ENCODE measurements around the gene PROB1.
A peak's percentile ranks its signal among the peaks of the same experiment; 100 is the strongest.

Gene PROB1

GRCh38 chr5:139439013-139439903, 44.4 kb upstream of the PROB1 start, which contains the start of gene DNAJC18:
TSS of gene DNAJC18 (minus strand) at chr5:139439525. CDS start at chr5:139439445, 80 bp downstream.
- Histone ChIP-seq H3K4me2 (ENCODE audit: low read length, poor library complexity, severe bottlenecking) (peak within 1 kb of the TSS; percentile 64), H3K18ac (ENCODE audit: low read depth in 1 of 2, low read length in 2 of 2) (peak within 1 kb of the TSS; percentile 93 to 95), H3K14ac (ENCODE audit: low read length in 2 of 2) (peak within 1 kb of the TSS in 1 of 2 experiments; percentile 94), H2BK15ac (ENCODE audit: low read depth, poor library complexity, severe bottlenecking) (peak within 1 kb of the TSS; percentile 71), H3K9ac (ENCODE audit: low read length) (peak within 1 kb of the TSS; percentile 98), H3K4ac (ENCODE audit: low read depth in 1 of 2, low read length in 2 of 2) (peak within 1 kb of the TSS; percentile 77 to 94), H3K4me3 (ENCODE audit: insufficient read depth in 1 of 2, low read depth in 1 of 2, low read length in 2 of 2) (peak within 1 kb of the TSS; percentile 64 to 96), H4K8ac (ENCODE audit: low read length) (peak within 1 kb of the TSS; percentile 95), H3K27me3 (ENCODE audit: control insufficient read depth in 1 of 2, insufficient read depth in 1 of 2, low read length in 2 of 2) (no peaks in the 10 kb centered on the region), H3K36me3 (ENCODE audit: control insufficient read depth in 1 of 2, insufficient read depth in 2 of 2, low read depth in 1 of 2, low read length in 2 of 2) (peaks cover 4 to 15% of the 10 kb centered on the region in 2 experiments), H4K91ac (ENCODE audit: low read length) (peak within 1 kb of the TSS; percentile 97), H3K9me3 (ENCODE audit: control insufficient read depth, low read length) (no peaks in the 10 kb centered on the region), H3K23ac (ENCODE audit: low read length in 2 of 2) (peak within 1 kb of the TSS in 1 of 2 experiments; percentile 73), H3K4me1 (ENCODE audit: control insufficient read depth, insufficient read depth, low read depth, low read length) (peaks cover 18% of the 10 kb centered on the region), H2BK5ac (ENCODE audit: low read depth, low read length, poor library complexity, severe bottlenecking) (no peak within 1 kb of the TSS), H3K27ac (ENCODE audit: low read length, poor library complexity, severe bottlenecking) (peak within 1 kb of the TSS; percentile 92), H3K79me1 (replicated peaks; ENCODE audit: low read length, poor library complexity, severe bottlenecking) (no peaks in the 10 kb centered on the region), H2AK5ac (ENCODE audit: low read length, severe bottlenecking) (peak within 1 kb of the TSS; percentile 68), H2BK120ac (ENCODE audit: low read depth, low read length) (peak within 1 kb of the TSS; percentile 80), H2AFZ (ENCODE audit: low read depth, low read length) (peak within 1 kb of the TSS; percentile 59), H2BK12ac (ENCODE audit: low read length in 2 of 2) (peak within 1 kb of the TSS in 1 of 2 experiments; percentile 54)
- WGBS = 6% methylated on average over 37 of the region's 49 CpGs
- DNase-seq = peak; percentile 93

DNA sequence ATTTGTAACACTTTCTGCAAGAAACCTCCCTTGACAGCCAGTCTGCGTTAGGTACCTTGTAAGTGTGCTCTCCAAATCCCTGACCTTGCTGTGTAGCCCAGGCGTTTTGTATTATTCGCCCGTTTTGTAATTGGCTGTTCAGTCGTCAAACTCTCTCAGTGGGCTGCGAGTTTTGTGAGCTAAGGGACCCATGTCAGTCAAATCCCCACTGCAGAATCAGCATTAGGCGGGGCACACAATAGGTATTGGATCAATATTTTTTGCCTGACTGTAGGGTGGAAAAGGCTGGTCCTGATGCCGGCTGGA, 43.8 kb upstream of the PROB1 start:
- H3K23ac ChIP-seq (ENCODE audit: low read length in 2 of 2) = no peak overlapping the region
- H3K9me3 ChIP-seq (ENCODE audit: control insufficient read depth, low read length) = no peaks in the 10 kb centered on the region
- peaks cover 18% of the 10 kb centered on the region for H3K4me1 ChIP-seq (ENCODE audit: control insufficient read depth, insufficient read depth, low read depth, low read length)
- DNase-seq = no peak
- H4K91ac ChIP-seq (ENCODE audit: low read length) = no peak overlapping the region
- H3K4me3 ChIP-seq (ENCODE audit: insufficient read depth in 1 of 2, low read depth in 1 of 2, low read length in 2 of 2) = peak overlapping the region; percentile 64 to 96
- H2AK5ac ChIP-seq (ENCODE audit: low read length, severe bottlenecking) = no peak overlapping the region
- H3K27me3 ChIP-seq (ENCODE audit: control insufficient read depth in 1 of 2, insufficient read depth in 1 of 2, low read length in 2 of 2) = no peaks in the 10 kb centered on the region
- H2AFZ ChIP-seq (ENCODE audit: low read depth, low read length) = no peak overlapping the region
- H3K9ac ChIP-seq (ENCODE audit: low read length) = peak overlapping the region; percentile 98
- no peak overlapping the region for H2BK12ac ChIP-seq (ENCODE audit: low read length in 2 of 2)
- peak overlapping the region; percentile 42 for H4K8ac ChIP-seq (ENCODE audit: low read length)
- no peak overlapping the region for H2BK5ac ChIP-seq (ENCODE audit: low read depth, low read length, poor library complexity, severe bottlenecking)
- H3K14ac ChIP-seq (ENCODE audit: low read length in 2 of 2) = peak overlapping the region in 1 of 2 experiments; percentile 36
- H3K27ac ChIP-seq (ENCODE audit: low read length, poor library complexity, severe bottlenecking) = peak overlapping the region; percentile 4
- H3K18ac ChIP-seq (ENCODE audit: low read depth in 1 of 2, low read length in 2 of 2) = peak overlapping the region; percentile 14
- peak overlapping the region; percentile 64 for H3K4me2 ChIP-seq (ENCODE audit: low read length, poor library complexity, severe bottlenecking)
- 41% methylated on average over 8 of the region's 8 CpGs for WGBS
- H3K79me1 ChIP-seq (replicated peaks; ENCODE audit: low read length, poor library complexity, severe bottlenecking) = no peaks in the 10 kb centered on the region
- H3K4ac ChIP-seq (ENCODE audit: low read depth in 1 of 2, low read length in 2 of 2) = no peak overlapping the region
- no peak overlapping the region for H2BK120ac ChIP-seq (ENCODE audit: low read depth, low read length)
- peaks cover 6 to 15% of the 10 kb centered on the region in 2 experiments for H3K36me3 ChIP-seq (ENCODE audit: control insufficient read depth in 1 of 2, insufficient read depth in 2 of 2, low read depth in 1 of 2, low read length in 2 of 2)
- H2BK15ac ChIP-seq (ENCODE audit: low read depth, poor library complexity, severe bottlenecking) = no peak overlapping the region

- no peak overlapping the region for H3K23ac ChIP-seq (ENCODE audit: low read length in 2 of 2)
- no peak overlapping the region for H2AFZ ChIP-seq (ENCODE audit: low read depth, low read length)
- no peak overlapping the region for H3K27ac ChIP-seq (ENCODE audit: low read length, poor library complexity, severe bottlenecking)
- H3K4me2 ChIP-seq (ENCODE audit: low read length, poor library complexity, severe bottlenecking) = no peak overlapping the region
- no peak overlapping the region for H4K8ac ChIP-seq (ENCODE audit: low read length)
- H4K91ac ChIP-seq (ENCODE audit: low read length) = no peak overlapping the region
- H3K36me3 ChIP-seq (ENCODE audit: control insufficient read depth in 1 of 2, insufficient read depth in 2 of 2, low read depth in 1 of 2, low read length in 2 of 2) = peaks cover 6 to 29% of the 10 kb centered on the region in 2 experiments
- peaks cover 18% of the 10 kb centered on the region for H3K4me1 ChIP-seq (ENCODE audit: control insufficient read depth, insufficient read depth, low read depth, low read length)
- H2BK12ac ChIP-seq (ENCODE audit: low read length in 2 of 2) = no peak overlapping the region
- H3K4ac ChIP-seq (ENCODE audit: low read depth in 1 of 2, low read length in 2 of 2) = no peak overlapping the region
- no peaks in the 10 kb centered on the region for H3K27me3 ChIP-seq (ENCODE audit: control insufficient read depth in 1 of 2, insufficient read depth in 1 of 2, low read length in 2 of 2)
- H2BK120ac ChIP-seq (ENCODE audit: low read depth, low read length) = no peak overlapping the region
- H3K14ac ChIP-seq (ENCODE audit: low read length in 2 of 2) = no peak overlapping the region
- no peak overlapping the region for H2AK5ac ChIP-seq (ENCODE audit: low read length, severe bottlenecking)
- H2BK5ac ChIP-seq (ENCODE audit: low read depth, low read length, poor library complexity, severe bottlenecking) = no peak overlapping the region
- WGBS = 86% methylated on average over 1 of the region's 3 CpGs
- H3K9ac ChIP-seq (ENCODE audit: low read length) = no peak overlapping the region
- no peak for DNase-seq
- no peaks in the 10 kb centered on the region for H3K9me3 ChIP-seq (ENCODE audit: control insufficient read depth, low read length)
- H3K18ac ChIP-seq (ENCODE audit: low read depth in 1 of 2, low read length in 2 of 2) = no peak overlapping the region
- peaks cover 3% of the 10 kb centered on the region for H3K79me1 ChIP-seq (replicated peaks; ENCODE audit: low read length, poor library complexity, severe bottlenecking)
- no peak overlapping the region for H3K4me3 ChIP-seq (ENCODE audit: insufficient read depth in 1 of 2, low read depth in 1 of 2, low read length in 2 of 2)
- H2BK15ac ChIP-seq (ENCODE audit: low read depth, poor library complexity, severe bottlenecking) = no peak overlapping the region
These were observed 40.8 kb upstream of the PROB1 start for GRCh38 chr5:139435676-139436075.

- no peak overlapping the region for H3K23ac ChIP-seq (ENCODE audit: low read length in 2 of 2)
- no peak overlapping the region for H2BK5ac ChIP-seq (ENCODE audit: low read depth, low read length, poor library complexity, severe bottlenecking)
These were observed 36.8 kb upstream of the PROB1 start for GRCh38 chr5:139431706-139432105.

More at GRCh38 chr5:139431706-139432105, 36.8 kb upstream of the PROB1 start:
- Histone ChIP-seq H2AK5ac (ENCODE audit: low read length, severe bottlenecking) (no peak overlapping the region), H3K9ac (ENCODE audit: low read length) (no peak overlapping the region), H3K4me2 (ENCODE audit: low read length, poor library complexity, severe bottlenecking) (no peak overlapping the region), H4K8ac (ENCODE audit: low read length) (no peak overlapping the region), H3K18ac (ENCODE audit: low read depth in 1 of 2, low read length in 2 of 2) (no peak overlapping the region), H3K79me1 (replicated peaks; ENCODE audit: low read length, poor library complexity, severe bottlenecking) (peaks cover 3% of the 10 kb centered on the region), H2BK120ac (ENCODE audit: low read depth, low read length) (no peak overlapping the region), H2BK15ac (ENCODE audit: low read depth, poor library complexity, severe bottlenecking) (no peak overlapping the region), H3K27ac (ENCODE audit: low read length, poor library complexity, severe bottlenecking) (no peak overlapping the region), H3K4me3 (ENCODE audit: insufficient read depth in 1 of 2, low read depth in 1 of 2, low read length in 2 of 2) (no peak overlapping the region), H2AFZ (ENCODE audit: low read depth, low read length) (no peak overlapping the region), H3K14ac (ENCODE audit: low read length in 2 of 2) (no peak overlapping the region), H3K27me3 (ENCODE audit: control insufficient read depth in 1 of 2, insufficient read depth in 1 of 2, low read length in 2 of 2) (no peaks in the 10 kb centered on the region), H3K9me3 (ENCODE audit: control insufficient read depth, low read length) (no peaks in the 10 kb centered on the region), H3K4ac (ENCODE audit: low read depth in 1 of 2, low read length in 2 of 2) (no peak overlapping the region), H3K36me3 (ENCODE audit: control insufficient read depth in 1 of 2, insufficient read depth in 2 of 2, low read depth in 1 of 2, low read length in 2 of 2) (peaks cover 13 to 40% of the 10 kb centered on the region in 2 experiments), H2BK12ac (ENCODE audit: low read length in 2 of 2) (no peak overlapping the region), H3K4me1 (ENCODE audit: control insufficient read depth, insufficient read depth, low read depth, low read length) (peaks cover 4% of the 10 kb centered on the region), H4K91ac (ENCODE audit: low read length) (no peak overlapping the region)
- no peak for DNase-seq
- WGBS = no CpG with 5 or more reads among the region's 1 CpG

All from mesenchymal stem cell (in vitro differentiated cells and primary cell).